K562 (cell line): ENCODE measurements around the gene GAL. TPM values are rescaled to one million over a fixed set of nuclear protein-coding genes. Genes with fewer than 3 reads are reported as not detected.

ENCODE experiments used
- ATAC-seq: fragments of 200-7000 bp; cut with Tn5 transposase; 3 replicates; pipeline ENCODE4 v1.9.1; 2020; ENCODE audit warnings: moderate library complexity
- BruUV-seq: library from RNA; stranded (reverse); fragments of 400-500 nt; replicated peaks from 2 replicates; lab custom pipeline; 2021; lab: Mats Ljungman, UMichigan
- CTCF ChIA-PET: fragments of 300-600 bp; formaldehyde crosslinking; extraction: SDS; loops from one replicate; lab custom pipeline; 2021; ENCODE audit warnings: low intra/inter-chr PET ratio; lab: Yijun Ruan, JAX
- POLR2A ChIA-PET: fragments of 300-600, 350-650 bp; sonication (Branson Sonifier 250); formaldehyde crosslinking; extraction: SDS; loops from one replicate; lab custom pipeline; 2021; ENCODE audit warnings: antibody characterized with exemption, inconsistent platforms; lab: Yijun Ruan, JAX
- DNase-seq, 4 experiments: peaks; one replicate each; pipeline versions ENCODE4 v3.0.0 to v3.0.0-alpha.2; 2011 to 2018; ENCODE audit warnings: low spot score in 3 of 4, mixed read lengths in 3 of 4; ENCODE audit errors: extremely low read depth in 1 of 4
- FAIRE-seq: peaks from 2 replicates; lab custom pipeline; 2011; peaks lifted over from hg19 to GRCh38; lab: Jason Lieb, UNC
- H2AFZ ChIP-seq: 2 replicates; pipeline ENCODE4 v1.6.0; 2011; ENCODE audit warnings: low read depth, low read length, control low read depth, inconsistent platforms
- H3K27ac ChIP-seq: fragments of 200-600 bp; 3 replicates; pipeline ENCODE4 v1.8.0; 2011; ENCODE audit warnings: low read depth, mild to moderate bottlenecking, control low read depth, inconsistent platforms, low read length, moderate library complexity, mixed read lengths; ENCODE audit errors: extremely low read depth
- H3K27me3 ChIP-seq, 2 experiments: fragments of 300-600 bp in 1 of 2; 2 replicates in 1 of 2; 3 replicates in 1 of 2; pipeline versions ENCODE4 v1.6.0 to v1.8.0; 2011; ENCODE audit warnings: inconsistent platforms in 2 of 2, low read length in 2 of 2, mild to moderate bottlenecking in 1 of 2, mixed read lengths in 1 of 2, moderate library complexity in 1 of 2; ENCODE audit not compliant: control insufficient read depth in 2 of 2, insufficient read depth in 2 of 2
- H3K36me3 ChIP-seq: fragments of 300-600 bp; 3 replicates; pipeline ENCODE4 v1.8.0; 2011; ENCODE audit warnings: mild to moderate bottlenecking, low read length, inconsistent platforms; ENCODE audit not compliant: control insufficient read depth, insufficient read depth
- H3K4me1 ChIP-seq, 2 experiments: fragments of 200-600 bp in 1 of 2; replicated peaks in 1 of 2; 2 replicates in 1 of 2; 3 replicates in 1 of 2; pipeline versions ENCODE4 v1.5.1 to v1.8.0; 2011; ENCODE audit warnings: inconsistent platforms in 2 of 2, low read length in 2 of 2, mild to moderate bottlenecking in 1 of 2, mixed read lengths in 1 of 2, moderate library complexity in 1 of 2; ENCODE audit not compliant: control insufficient read depth in 2 of 2, insufficient read depth in 2 of 2
- H3K4me2 ChIP-seq: 2 replicates; pipeline ENCODE4 v1.6.1; 2011; ENCODE audit warnings: low read length, control low read depth, inconsistent platforms, mixed read lengths; ENCODE audit not compliant: insufficient read depth
- H3K4me3 ChIP-seq: fragments of 200-600 bp; sonication (generic), shearing (Covaris generic); 2 replicates; pipeline ENCODE4 v1.5.1; 2016; ENCODE audit warnings: control low read depth, inconsistent platforms
- H3K79me2 ChIP-seq: fragments of 200-600 bp; 3 replicates; pipeline ENCODE4 v1.8.0; 2011; ENCODE audit warnings: low read length, inconsistent platforms; ENCODE audit not compliant: control insufficient read depth, insufficient read depth
- H3K9ac ChIP-seq, 2 experiments: 2 replicates each; pipeline versions ENCODE4 v1.6.0 to v1.6.1; 2011; ENCODE audit warnings: low read depth in 2 of 2, low read length in 2 of 2, control low read depth in 1 of 2, inconsistent platforms in 1 of 2, mild to moderate bottlenecking in 1 of 2, mixed read lengths in 1 of 2; ENCODE audit not compliant: insufficient read depth in 1 of 2
- H3K9me1 ChIP-seq: one replicate; pipeline ENCODE4 v1.6.0; 2011; ENCODE audit warnings: inconsistent platforms, mild to moderate bottlenecking, low read length, moderate library complexity; ENCODE audit not compliant: control insufficient read depth, insufficient read depth
- H3K9me3 ChIP-seq: replicated peaks from 2 replicates; pipeline ENCODE4 v1.5.1; 2011; ENCODE audit warnings: low read depth, low read length, inconsistent platforms; ENCODE audit not compliant: control insufficient read depth, insufficient read depth
- H4K20me1 ChIP-seq: replicated peaks from 2 replicates; pipeline ENCODE4 v1.6.1; 2011; ENCODE audit warnings: low read length, inconsistent platforms, mixed read lengths; ENCODE audit not compliant: control insufficient read depth, insufficient read depth
- DIDO1 ChIP-seq: fragments of 450-650 bp; IDR thresholded peaks from 2 replicates; pipeline ENCODE4 v1.6.1; 2016; ENCODE audit warnings: low read depth, missing biosample characterization, missing genetic modification characterization
- NUFIP1 ChIP-seq: fragments of 450-650 bp; IDR thresholded peaks from 2 replicates; pipeline ENCODE4 v1.6.1; 2018; ENCODE audit not compliant: partially characterized antibody
- WGBS: fragments of 100-300 bp; shearing (Covaris generic); methylation state at CpG from one replicate; pipeline ENCODE4 v1.1.6; 2016; ENCODE audit warnings: low coverage, mixed read lengths; ENCODE audit not compliant: insufficient coverage; ENCODE audit errors: missing lambda C conversion rate; 5-methylcytosine and 5-hydroxymethylcytosine counted together
- in situ Hi-C: fragments of 300-500 bp; cut with MboI; formaldehyde crosslinking; loops from 4 replicates; pipeline ENCODE4 v1.15.0; 2018; ENCODE audit warnings: inconsistent platforms, mixed read lengths
- intact Hi-C: fragments of 100-400 bp; cut with micrococcal nuclease; formaldehyde crosslinking; loops from 2 replicates; pipeline ENCODE4 v1.14.2; 2022
- polyA plus RNA-seq, 8 experiments: library from polyadenylated mRNA; depleted of rRNA in 4 of 8; stranded (reverse) in 5 of 8; unstranded in 3 of 8; fragments of >200 nt; fragmentation: Nextera tagmentation in 2 of 8; fragmentation: Illumina TruSeq in 1 of 8; extraction: Ambion mirVana in 2 of 8; extraction: Trizol in 1 of 8; gene quantifications; 2 replicates each; pipeline versions ENCODE4 v1.2.1 to v1.2.3, GENCODE V29; 2011 to 2014; ENCODE audit warnings: inconsistent platforms in 1 of 8, missing spikeins in 1 of 8
- total RNA-seq, 7 experiments: library from RNA; depleted of rRNA in 6 of 7; stranded (reverse); fragments of >200 nt in 6 of 7; fragmentation: Illumina TruSeq in 2 of 7; extraction: Trizol in 2 of 7; gene quantifications; 2 replicates each; pipeline versions ENCODE4 v1.2.1 to v1.2.3, GENCODE V29; 2011 to 2021; ENCODE audit warnings: low replicate concordance in 1 of 7
- TF ChIP-seq, protein P1 (sequence below): sonication (generic); formaldehyde crosslinking; IDR thresholded peaks from 2 replicates; pipeline ENCODE4 v1.4.0; 2020; ENCODE audit warnings: mild to moderate bottlenecking, missing genetic modification reagents
- TF ChIP-seq, protein P2 (sequence below): fragments of 250-450 bp; sonication (Bioruptor Pico); IDR thresholded peaks from 2 replicates; pipeline ENCODE4 v1.5.0; 2021; ENCODE audit warnings: mild to moderate bottlenecking, moderate library complexity
- TF ChIP-seq, protein P3 (sequence below): fragments of 250-450 bp; sonication (Bioruptor Pico); IDR thresholded peaks from 2 replicates; pipeline ENCODE4 v1.4.0; 2020; ENCODE audit warnings: mild to moderate bottlenecking, moderate library complexity
- TF ChIP-seq, protein P4 (sequence below): fragments of 450-650 bp; formaldehyde crosslinking; IDR thresholded peaks from 2 replicates; pipeline ENCODE4 v1.4.0; 2022; ENCODE audit warnings: mild to moderate bottlenecking, moderate library complexity
- TF ChIP-seq, protein P5 (sequence below): fragments of 450-650 bp; IDR thresholded peaks from 2 replicates; pipeline ENCODE4 v1.6.1; 2017; ENCODE audit warnings: mild to moderate bottlenecking, moderate library complexity

Gene GAL
- total and polyA plus RNA-seq, 9 of the 15 experiments (the other 6 are each of a cell fraction or from before 2014, with no cell fraction given) = 10.6 to 119 (median 36.3) TPM

DNA sequence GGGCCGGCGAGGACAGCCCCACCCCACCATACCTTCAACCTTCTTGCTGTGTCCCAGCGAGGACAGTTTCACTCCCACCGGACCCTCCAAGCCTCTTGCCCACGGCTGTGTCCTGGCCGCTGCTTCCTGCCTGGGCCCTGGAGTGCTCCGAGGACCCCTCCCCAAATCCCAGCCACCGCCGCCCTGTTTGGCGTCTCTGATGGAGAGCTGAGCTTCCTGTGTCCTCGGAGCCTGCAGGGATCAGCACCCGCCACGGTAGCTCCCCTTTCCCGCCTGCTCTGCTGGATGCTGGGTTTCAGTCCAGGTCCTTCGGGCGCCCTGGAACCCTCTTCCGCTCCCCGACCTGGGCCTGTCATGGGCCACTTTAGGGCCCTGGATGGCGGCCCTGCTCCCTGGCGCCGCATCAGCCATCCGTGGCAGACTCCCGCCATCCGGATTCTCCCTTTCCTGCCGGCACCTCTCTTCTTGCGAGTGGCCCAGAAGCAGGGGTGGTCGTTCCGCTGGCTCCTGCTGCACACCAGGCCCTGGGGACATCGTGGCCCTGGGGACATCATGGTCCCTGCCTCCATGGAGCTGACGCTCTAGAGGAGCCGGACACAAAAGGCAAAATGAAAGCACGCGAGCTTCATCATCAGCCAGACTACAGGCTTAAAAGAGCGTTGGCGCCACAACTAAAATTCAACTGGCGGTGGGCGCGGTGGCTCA, 34.3 kb upstream of the GAL start (continued):
- TF ChIP-seq, protein P1, sequence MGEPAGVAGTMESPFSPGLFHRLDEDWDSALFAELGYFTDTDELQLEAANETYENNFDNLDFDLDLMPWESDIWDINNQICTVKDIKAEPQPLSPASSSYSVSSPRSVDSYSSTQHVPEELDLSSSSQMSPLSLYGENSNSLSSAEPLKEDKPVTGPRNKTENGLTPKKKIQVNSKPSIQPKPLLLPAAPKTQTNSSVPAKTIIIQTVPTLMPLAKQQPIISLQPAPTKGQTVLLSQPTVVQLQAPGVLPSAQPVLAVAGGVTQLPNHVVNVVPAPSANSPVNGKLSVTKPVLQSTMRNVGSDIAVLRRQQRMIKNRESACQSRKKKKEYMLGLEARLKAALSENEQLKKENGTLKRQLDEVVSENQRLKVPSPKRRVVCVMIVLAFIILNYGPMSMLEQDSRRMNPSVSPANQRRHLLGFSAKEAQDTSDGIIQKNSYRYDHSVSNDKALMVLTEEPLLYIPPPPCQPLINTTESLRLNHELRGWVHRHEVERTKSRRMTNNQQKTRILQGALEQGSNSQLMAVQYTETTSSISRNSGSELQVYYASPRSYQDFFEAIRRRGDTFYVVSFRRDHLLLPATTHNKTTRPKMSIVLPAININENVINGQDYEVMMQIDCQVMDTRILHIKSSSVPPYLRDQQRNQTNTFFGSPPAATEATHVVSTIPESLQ (CRISPR knock-in tag) = no peak
- TF ChIP-seq DIDO1 (tag) = no peak

DNA sequence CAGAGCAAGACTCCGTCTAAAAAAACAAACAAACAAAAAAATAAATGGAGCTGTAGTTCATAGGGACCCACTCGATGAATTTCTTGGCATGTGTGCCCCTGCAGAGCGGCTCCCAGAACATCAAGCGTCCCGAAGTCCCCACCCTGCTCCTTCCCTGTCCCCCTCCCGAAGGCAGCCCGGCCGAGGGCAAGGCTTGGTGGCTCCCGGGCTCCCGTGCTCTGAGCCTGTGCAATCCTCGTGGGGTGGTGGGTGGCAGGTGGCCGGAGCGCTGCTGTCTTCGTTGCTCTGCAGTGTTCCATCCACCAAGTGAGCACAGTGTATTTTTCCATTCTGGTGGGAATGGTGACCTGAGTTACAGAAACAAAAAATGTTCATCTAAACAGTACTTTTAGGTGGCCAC, 33.5 kb upstream of the GAL start:
- H3K9me3 ChIP-seq = no peaks in the 10 kb centered on the region; the same call in 1 of the 2 replicates
- CTCF ChIA-PET = no interaction called here
- FAIRE-seq = no peak
- no peak overlapping the region for H3K27ac ChIP-seq
- H3K4me2 ChIP-seq = no peak overlapping the region
- intact Hi-C loops = no loop called here
- H3K4me1 ChIP-seq = peaks cover 0 to 12% of the 10 kb centered on the region in 2 experiments; a peak in 2 of 5 replicates
- no peak overlapping the region for H3K4me3 ChIP-seq
- H3K9ac ChIP-seq = no peak overlapping the region
- H3K27me3 ChIP-seq = peaks cover 52 to 65% of the 10 kb centered on the region in 2 experiments; a peak in 4 of 5 replicates
- no peak overlapping the region for H2AFZ ChIP-seq
- POLR2A ChIA-PET = no interaction called here
- in situ Hi-C loops = no loop called here
- ATAC-seq = no peak
- DNase-seq = no peak
- BruUV-seq = no TSS peak
- no peaks in the 10 kb centered on the region for H3K36me3 ChIP-seq
- 24% methylated on average over 12 of the region's 14 CpGs for WGBS
- 0 out of 2 replicates have a peak, but pooled peaks cover 14% of the 10 kb centered on the region for H4K20me1 ChIP-seq
- no peaks in the 10 kb centered on the region for H3K9me1 ChIP-seq
- no peaks in the 10 kb centered on the region for H3K79me2 ChIP-seq
- TF ChIP-seq NUFIP1 = no peak
- TF ChIP-seq, protein P2, sequence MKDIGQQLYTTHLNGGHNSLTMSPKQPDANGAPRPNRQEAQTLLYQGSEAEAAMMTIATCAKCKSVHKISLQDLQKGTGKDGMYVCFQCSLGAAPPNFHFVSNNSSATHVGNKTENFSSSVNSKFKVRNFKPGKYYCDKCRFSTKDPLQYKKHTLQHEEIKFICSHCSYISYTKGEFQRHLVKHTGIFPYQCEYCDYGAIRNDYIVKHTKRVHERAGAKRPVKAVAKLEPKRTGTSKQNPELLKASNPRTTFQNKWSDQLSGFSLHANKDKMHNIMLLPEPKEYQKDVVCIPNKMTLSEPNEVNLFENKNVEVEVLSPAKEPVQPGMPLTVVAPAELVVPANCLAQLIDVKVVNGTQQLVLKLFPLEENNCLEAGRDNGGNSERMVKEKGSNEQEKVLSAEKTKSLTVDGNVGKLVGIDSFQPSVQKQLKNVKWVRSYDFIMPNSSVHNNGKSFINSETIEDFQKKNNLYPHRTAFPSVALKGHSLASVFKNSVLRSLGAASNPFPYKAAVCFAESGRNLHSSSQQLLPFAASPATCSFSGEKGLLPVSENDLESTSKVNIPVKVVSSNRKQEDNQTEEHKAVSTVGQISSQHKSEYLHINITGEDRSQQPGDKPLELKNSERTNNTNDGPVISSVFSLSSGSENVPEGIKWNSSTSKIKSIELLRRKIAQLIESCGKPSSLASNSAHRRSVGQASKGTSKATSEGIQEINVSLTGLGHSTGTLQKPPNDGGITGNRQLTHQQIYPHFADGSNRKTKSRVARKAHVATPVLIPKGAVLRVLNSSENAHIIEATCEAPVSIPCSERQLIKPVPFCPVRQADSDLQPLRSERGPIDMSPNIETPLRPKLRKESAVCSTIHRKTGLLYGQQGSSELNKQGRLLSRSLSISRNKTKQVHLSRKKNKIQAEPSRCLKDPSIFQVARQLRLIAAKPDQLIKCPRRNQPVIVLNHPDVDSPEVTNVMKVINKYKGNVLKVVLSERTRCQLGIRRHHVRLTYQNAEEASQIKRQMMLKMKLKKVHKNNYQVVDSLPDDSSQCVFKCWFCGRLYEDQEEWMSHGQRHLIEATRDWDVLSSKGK (CRISPR knock-in tag) = no peak
- TF ChIP-seq, protein P3, sequence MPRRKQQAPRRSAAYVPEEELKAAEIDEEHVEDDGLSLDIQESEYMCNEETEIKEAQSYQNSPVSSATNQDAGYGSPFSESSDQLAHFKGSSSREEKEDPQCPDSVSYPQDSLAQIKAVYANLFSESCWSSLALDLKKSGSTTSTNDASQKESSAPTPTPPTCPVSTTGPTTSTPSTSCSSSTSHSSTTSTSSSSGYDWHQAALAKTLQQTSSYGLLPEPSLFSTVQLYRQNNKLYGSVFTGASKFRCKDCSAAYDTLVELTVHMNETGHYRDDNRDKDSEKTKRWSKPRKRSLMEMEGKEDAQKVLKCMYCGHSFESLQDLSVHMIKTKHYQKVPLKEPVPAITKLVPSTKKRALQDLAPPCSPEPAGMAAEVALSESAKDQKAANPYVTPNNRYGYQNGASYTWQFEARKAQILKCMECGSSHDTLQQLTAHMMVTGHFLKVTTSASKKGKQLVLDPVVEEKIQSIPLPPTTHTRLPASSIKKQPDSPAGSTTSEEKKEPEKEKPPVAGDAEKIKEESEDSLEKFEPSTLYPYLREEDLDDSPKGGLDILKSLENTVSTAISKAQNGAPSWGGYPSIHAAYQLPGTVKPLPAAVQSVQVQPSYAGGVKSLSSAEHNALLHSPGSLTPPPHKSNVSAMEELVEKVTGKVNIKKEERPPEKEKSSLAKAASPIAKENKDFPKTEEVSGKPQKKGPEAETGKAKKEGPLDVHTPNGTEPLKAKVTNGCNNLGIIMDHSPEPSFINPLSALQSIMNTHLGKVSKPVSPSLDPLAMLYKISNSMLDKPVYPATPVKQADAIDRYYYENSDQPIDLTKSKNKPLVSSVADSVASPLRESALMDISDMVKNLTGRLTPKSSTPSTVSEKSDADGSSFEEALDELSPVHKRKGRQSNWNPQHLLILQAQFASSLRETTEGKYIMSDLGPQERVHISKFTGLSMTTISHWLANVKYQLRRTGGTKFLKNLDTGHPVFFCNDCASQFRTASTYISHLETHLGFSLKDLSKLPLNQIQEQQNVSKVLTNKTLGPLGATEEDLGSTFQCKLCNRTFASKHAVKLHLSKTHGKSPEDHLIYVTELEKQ = no peak
- TF ChIP-seq, protein P4, sequence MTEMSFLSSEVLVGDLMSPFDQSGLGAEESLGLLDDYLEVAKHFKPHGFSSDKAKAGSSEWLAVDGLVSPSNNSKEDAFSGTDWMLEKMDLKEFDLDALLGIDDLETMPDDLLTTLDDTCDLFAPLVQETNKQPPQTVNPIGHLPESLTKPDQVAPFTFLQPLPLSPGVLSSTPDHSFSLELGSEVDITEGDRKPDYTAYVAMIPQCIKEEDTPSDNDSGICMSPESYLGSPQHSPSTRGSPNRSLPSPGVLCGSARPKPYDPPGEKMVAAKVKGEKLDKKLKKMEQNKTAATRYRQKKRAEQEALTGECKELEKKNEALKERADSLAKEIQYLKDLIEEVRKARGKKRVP = no peak
- TF ChIP-seq, protein P5, sequence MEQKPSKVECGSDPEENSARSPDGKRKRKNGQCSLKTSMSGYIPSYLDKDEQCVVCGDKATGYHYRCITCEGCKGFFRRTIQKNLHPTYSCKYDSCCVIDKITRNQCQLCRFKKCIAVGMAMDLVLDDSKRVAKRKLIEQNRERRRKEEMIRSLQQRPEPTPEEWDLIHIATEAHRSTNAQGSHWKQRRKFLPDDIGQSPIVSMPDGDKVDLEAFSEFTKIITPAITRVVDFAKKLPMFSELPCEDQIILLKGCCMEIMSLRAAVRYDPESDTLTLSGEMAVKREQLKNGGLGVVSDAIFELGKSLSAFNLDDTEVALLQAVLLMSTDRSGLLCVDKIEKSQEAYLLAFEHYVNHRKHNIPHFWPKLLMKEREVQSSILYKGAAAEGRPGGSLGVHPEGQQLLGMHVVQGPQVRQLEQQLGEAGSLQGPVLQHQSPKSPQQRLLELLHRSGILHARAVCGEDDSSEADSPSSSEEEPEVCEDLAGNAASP = no peak
